ENCODE measurements around the gene WWOX.

GRCh38 chr16:79083508-79084299, 984.2 kb downstream of the WWOX start:
- no peak for TF ChIP-seq CTCF (IDR thresholded peaks at IDR 0.05)
- no peak for TF ChIP-seq POLR2A (IDR thresholded peaks at IDR 0.05)
- TF ChIP-seq POLR2AphosphoS5 (IDR thresholded peaks at IDR 0.05) = no peak
- TF ChIP-seq EP300 (IDR thresholded peaks at IDR 0.05) = no peak

Data from gastroesophageal sphincter (tissue), 3 donors.